ENCODE results near the gene CEBPG.

GRCh38 chr19:33348301-33349010, 25.1 kb upstream of the CEBPG start:
- no peak for TF ChIP-seq CTCF (IDR thresholded peaks at IDR 0.05; ENCODE audit: low read depth, low read length)
- no peak for TF ChIP-seq MAX (IDR thresholded peaks at IDR 0.05; ENCODE audit: low read depth, low read length)
